ENCODE measurements around the gene UBL4B. TPM values are rescaled to one million over a fixed set of nuclear protein-coding genes. Genes with fewer than 3 reads are reported as not detected.
A peak's percentile ranks its signal among the peaks of the same experiment; 100 is the strongest.

The UBL4B gene
- total RNA-seq, 1 experiment from 2014 or later, result not detected

GRCh38 chr1:110068646-110069403 is 43.4 kb upstream of the UBL4B start:
- Histone ChIP-seq H4K20me1 (ENCODE audit: control insufficient read depth, insufficient read depth, insufficient read length) (peaks cover 4% of the 10 kb centered on the region), H4K91ac (ENCODE audit: insufficient read length, low read depth, low read length) (no peak overlapping the region), H3K79me1 (ENCODE audit: insufficient read depth, low read depth, low read length, poor library complexity, severe bottlenecking) (no peaks in the 10 kb centered on the region), H3K27me3 (ENCODE audit: insufficient read depth, low read length) (peaks cover 74% of the 10 kb centered on the region), H2AK5ac (ENCODE audit: insufficient read length, low read length) (no peak overlapping the region), H3T11ph (ENCODE audit: low read length) (no peak overlapping the region), H3K23me2 (ENCODE audit: insufficient read length, low read depth, low read length, poor library complexity, severe bottlenecking) (peaks cover 7% of the 10 kb centered on the region), H3K4ac (ENCODE audit: low read depth, low read length) (no peak overlapping the region), H3K4me2 (ENCODE audit: insufficient read depth, insufficient read length, low read length) (peak overlapping the region; percentile 57), H2BK120ac (ENCODE audit: low read depth, low read length, poor library complexity, severe bottlenecking) (no peak overlapping the region), H3K4me1 (ENCODE audit: insufficient read depth, low read length) (no peaks in the 10 kb centered on the region; the same call in 1 of the 2 replicates), H2BK5ac (ENCODE audit: insufficient read length, low read length) (no peak overlapping the region), H3K9ac (ENCODE audit: extremely low read depth, insufficient read length, low read length) (no peak overlapping the region), H4K8ac (replicated peaks; ENCODE audit: insufficient read length, low read depth, low read length) (no peak overlapping the region), H2BK12ac (ENCODE audit: insufficient read length, low read depth, low read length) (no peak overlapping the region), H3K23ac (ENCODE audit: insufficient read length, low read depth, low read length) (no peak overlapping the region), H3K14ac (ENCODE audit: insufficient read depth, low read length) (no peak overlapping the region), H3K27ac (ENCODE audit: insufficient read length, low read depth, low read length) (no peak overlapping the region), H3K18ac (ENCODE audit: insufficient read length, low read depth, low read length) (no peak overlapping the region), H4K5ac (ENCODE audit: insufficient read length, low read depth, low read length) (no peak overlapping the region), H3K56ac (ENCODE audit: insufficient read length, low read depth, low read length) (no peak overlapping the region), H3K9me3 (ENCODE audit: control insufficient read depth, low read depth, low read length) (no peaks in the 10 kb centered on the region), H2BK15ac (ENCODE audit: low read depth, low read length) (no peak overlapping the region), H3K79me2 (ENCODE audit: insufficient read depth, low read length) (no peaks in the 10 kb centered on the region), H2AFZ (ENCODE audit: low read length) (no peak overlapping the region), H2BK20ac (ENCODE audit: low read depth, low read length, poor library complexity, severe bottlenecking) (no peak overlapping the region)
- H3K36me3 Mint-ChIP-seq (ENCODE audit: insufficient read depth in 1 of 3, low read depth in 3 of 3), result no peaks in the 10 kb centered on the region; a peak in 1 of 7 replicates
- TF ChIP-seq CTCF (conservative IDR thresholded peaks at IDR 0.05), result no peak
- DNase-seq, result peak; percentile 50
- H3K9me3 Mint-ChIP-seq, result peaks cover 0 to 3% of the 10 kb centered on the region in 2 experiments; a peak in 2 of 5 replicates
- WGBS (ENCODE audit: extremely low coverage, insufficient read length, low lambda C conversion rate), result no CpG with 5 or more reads among the region's 68 CpGs
- H3K27ac Mint-ChIP-seq, result no peak overlapping the region
- H3K4me1 Mint-ChIP-seq, result peaks cover 10 to 18% of the 10 kb centered on the region in 2 experiments
- peaks cover 96% of the 10 kb centered on the region for H3K27me3 Mint-ChIP-seq (ENCODE audit: low read depth)
- H3K4me3 Mint-ChIP-seq, result peak overlapping the region; percentile 48 to 80
